Epithelial cell of esophagus (primary cell): ENCODE results near the gene EFCAB10.
"Not testable (repeated sequence)": the region's sequence is repeated elsewhere in the genome, so short reads cannot be mapped to it uniquely, and the experiment has no call there.

Experiments
- DNase-seq: peaks from one replicate; pipeline ENCODE4 v3.0.0; 2010; ENCODE audit warnings: low read depth
- H3K4me3 ChIP-seq: 2 replicates; pipeline ENCODE4 v1.5.1; 2011; ENCODE audit warnings: mild to moderate bottlenecking, low read length, control low read depth
- CTCF ChIP-seq: IDR thresholded peaks from 2 replicates; pipeline ENCODE4 v1.5.1; 2011; ENCODE audit warnings: low read depth, mild to moderate bottlenecking, low read length, control low read depth, inconsistent platforms; ENCODE audit not compliant: insufficient read depth; ENCODE audit errors: missing control alignments

Gene EFCAB10

GRCh38 chr7:105599551-105599950 lies 18.3 kb upstream of the EFCAB10 start:
- no peak for TF ChIP-seq CTCF
- H3K4me3 ChIP-seq, result no peak overlapping the region
- no peak for DNase-seq

- not testable (repeated sequence) for DNase-seq, H3K4me3 ChIP-seq
These were observed 17.8 kb upstream of the EFCAB10 start for GRCh38 chr7:105599080-105599479.

GRCh38 chr7:105596866-105597265 lies 15.6 kb upstream of the EFCAB10 start:
- no peak for TF ChIP-seq CTCF
- H3K4me3 ChIP-seq, result no peak overlapping the region
- no peak for DNase-seq

- no peak overlapping the region for H3K4me3 ChIP-seq
- DNase-seq, result no peak
- TF ChIP-seq CTCF, result no peak
These were observed 12.7 kb upstream of the EFCAB10 start for GRCh38 chr7:105594034-105594433.

- H3K4me3 ChIP-seq, result no peak overlapping the region
- DNase-seq, result no peak
- no peak for TF ChIP-seq CTCF
These were observed 10.2 kb upstream of the EFCAB10 start for GRCh38 chr7:105591522-105591921.

GRCh38 chr7:105590793-105591192 lies 9.5 kb upstream of the EFCAB10 start:
- no peak overlapping the region for H3K4me3 ChIP-seq
- DNase-seq, result no peak
- no peak for TF ChIP-seq CTCF

GRCh38 chr7:105589356-105590077 lies 8.2 kb upstream of the EFCAB10 start:
- DNase-seq, result peak; percentile 81
- no peak overlapping the region for H3K4me3 ChIP-seq
- TF ChIP-seq CTCF, result peak; percentile 83
